ENCODE data around the gene NINL.
"Not testable (repeated sequence)": the region's sequence is repeated elsewhere in the genome, so short reads cannot be mapped to it uniquely, and the experiment has no call there.

Gene NINL

DNA sequence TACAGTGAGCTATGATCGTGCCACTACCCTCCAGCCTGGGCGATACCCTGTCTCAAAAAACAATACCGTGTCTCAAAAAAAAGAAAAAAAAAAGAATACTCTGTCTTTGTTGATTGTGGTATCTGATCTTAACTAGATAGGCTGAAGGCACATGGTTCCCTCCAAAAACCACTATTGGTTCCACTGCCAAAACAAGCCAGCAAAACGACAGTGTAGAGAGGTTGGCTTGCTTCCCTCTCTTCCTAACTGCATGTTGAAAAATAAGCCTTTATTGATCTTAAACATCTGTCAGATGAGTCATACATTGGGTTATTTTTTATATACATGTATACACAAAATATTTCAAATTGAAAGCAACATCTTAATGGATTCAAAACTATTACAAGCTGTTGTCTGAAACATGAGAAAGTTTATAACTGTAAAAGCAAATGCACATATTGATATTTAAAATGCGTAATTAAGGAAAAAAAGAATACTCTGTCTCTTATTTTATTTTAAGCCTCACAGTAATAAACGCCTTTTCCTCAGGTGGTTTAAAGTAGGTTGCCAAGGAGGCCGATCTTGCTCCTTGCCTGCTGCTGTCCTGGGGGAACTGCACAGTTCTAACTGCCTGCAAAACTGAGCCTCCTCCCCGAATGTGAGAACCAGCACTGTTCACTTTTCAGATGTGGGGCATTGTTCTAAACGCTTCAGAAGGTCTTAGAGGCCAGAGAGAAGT is 7.0 kb upstream of the NINL start:
- DNase-seq (ENCODE audit: low read depth), result no peak

DNA sequence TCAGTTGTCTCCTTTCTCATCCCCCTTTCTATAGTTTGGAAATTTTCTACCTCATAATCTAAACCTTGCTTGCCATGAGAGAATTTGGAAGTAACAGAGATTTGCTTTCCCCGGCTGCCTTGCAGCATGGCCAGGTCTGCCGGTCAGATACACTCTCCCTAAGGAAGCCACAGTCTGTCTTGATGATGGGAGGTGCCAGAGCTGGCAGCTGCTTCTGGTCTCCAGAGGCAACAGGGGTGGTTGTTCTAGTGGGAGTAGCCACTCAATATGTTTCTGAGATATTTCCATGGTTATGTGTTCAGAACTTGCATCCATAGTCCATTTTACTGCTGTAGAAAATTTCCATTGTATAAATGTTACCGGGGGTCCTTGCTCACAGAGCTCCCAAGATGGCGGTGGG is 5.4 kb upstream of the NINL start:
- DNase-seq (ENCODE audit: low read depth), result not testable (repeated sequence)

DNA sequence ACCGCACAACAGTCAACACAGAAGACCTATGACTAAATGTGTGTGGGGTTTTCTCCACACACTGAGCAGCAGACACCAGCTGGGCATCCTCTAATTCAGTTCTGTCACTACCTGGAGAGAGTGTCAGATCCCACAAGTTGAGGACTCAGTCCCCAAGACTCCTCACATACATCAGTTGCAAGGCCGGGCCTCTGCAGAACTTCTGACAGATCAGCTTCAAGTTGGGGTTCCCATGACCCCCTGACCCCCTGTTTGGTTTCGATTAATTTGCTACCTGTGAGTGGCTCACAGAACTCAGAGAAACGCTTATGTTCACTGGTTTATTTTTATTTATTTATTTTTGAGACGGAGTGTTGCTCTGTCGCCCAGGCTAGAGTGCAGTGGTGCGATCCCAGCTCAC is 3.2 kb upstream of the NINL start:
- no peak for DNase-seq (ENCODE audit: low read depth)

DNA sequence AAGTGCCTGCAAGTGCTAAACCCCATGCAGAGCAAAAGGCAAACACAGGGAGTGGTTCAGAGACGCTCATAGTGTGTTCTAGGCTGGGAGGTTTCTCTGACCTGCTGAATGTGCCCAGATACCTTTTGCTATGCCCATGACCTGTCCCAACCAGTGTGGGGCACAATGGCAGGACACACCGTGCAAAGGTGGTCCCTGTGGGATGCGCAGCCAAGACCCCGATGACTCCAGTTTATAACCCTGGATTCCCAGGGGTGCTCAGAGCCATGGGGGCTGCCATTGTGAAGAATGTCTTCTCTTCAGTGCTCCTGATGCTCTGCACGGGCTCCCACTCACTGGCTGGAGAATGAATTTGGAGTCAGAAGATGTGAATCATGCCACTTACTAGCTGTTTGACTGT is 2.2 kb upstream of the NINL start:
- DNase-seq (ENCODE audit: low read depth), result no peak

DNA sequence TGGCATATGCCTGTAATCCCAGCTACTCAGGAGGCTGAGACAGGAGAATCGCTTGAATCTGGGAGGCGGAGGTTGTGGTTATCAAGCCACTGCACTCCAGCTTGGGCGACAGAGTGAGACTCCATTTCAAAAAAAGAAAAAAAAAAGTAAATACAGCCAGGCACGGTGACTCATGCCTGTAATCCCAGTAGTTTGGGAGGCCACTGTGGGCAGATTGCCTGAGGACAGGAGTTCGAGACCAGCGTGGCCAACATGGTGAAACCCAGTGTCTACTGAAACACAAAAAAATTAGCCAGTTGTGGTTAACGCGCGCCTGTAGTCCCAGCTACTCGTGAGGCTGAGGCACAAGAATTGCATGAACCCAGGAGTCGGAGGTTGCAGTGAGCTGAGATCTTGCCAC is 1.5 kb upstream of the NINL start:
- no peak for DNase-seq (ENCODE audit: low read depth)

DNA sequence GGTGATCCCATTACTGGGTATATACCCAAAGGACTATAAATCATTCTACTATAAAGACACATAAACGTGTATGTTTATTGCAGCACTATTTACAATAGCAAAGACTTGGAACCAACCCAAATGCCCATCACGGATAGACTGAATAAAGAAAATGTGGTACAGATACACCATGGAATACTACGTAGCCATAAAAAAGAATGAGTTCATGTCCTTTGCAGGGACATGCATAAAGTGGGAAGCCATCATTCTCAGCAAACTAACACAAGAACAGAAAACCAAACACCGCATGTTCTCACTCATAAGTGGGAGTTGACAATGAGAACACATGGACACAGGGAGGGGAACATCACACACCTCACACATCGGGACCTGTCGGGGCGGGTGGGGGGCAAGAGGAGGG is 1.7 kb downstream of the NINL start:
- not testable (repeated sequence) for DNase-seq (ENCODE audit: low read depth)

DNA sequence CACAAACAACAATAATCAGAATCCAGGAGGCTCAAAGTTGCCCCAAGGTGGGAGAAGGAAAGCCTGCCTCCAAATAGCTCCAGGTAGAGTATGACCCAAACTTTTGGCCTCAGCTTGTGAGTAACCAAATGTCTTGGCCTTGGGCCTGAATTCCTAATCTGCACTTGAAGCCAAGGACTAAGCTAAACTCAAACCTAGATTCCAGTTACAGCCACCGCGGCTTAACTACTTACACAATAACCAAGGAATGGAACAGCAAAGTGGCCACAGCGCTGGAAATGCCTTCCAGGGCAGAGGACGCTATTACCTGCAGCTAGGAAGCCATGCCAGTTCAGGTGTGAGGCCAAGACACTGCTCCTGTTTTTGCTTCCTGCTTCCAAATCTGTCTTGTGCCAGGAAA is 4.6 kb downstream of the NINL start:
- DNase-seq (ENCODE audit: low read depth), result no peak

DNA sequence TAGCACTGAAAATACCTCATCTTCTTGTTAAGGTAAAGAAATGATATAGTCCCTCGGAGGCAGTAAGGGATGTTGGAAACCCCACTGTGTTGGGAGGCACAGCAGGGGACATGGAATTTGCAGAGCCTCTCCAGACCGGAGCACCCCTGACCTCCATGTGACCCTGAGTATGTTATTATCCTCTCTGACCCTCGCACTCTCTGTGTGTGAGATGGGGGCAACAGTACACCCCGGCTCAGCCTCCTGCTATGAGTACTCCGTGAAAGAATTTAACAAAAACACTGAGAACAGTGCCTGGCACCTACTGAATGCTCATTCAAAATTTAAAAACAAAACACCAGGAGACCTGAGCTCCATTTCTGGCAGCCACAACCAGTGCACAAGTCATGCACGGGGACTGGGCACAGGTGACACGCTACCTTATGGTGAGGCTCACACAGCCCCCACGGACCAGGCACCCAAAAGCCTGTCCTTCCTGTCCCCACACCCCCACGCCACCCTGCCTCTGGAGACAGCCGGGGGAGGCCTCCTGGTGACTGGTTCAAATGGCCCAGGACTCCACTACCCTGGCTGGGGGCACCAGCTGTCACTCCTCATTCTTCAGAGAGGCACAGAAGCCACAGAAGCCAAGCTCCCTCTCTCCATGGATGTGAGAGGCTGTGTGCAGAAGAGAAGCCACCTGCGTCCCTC is 6.1 kb downstream of the NINL start:
- no peak for DNase-seq (ENCODE audit: low read depth)

DNA sequence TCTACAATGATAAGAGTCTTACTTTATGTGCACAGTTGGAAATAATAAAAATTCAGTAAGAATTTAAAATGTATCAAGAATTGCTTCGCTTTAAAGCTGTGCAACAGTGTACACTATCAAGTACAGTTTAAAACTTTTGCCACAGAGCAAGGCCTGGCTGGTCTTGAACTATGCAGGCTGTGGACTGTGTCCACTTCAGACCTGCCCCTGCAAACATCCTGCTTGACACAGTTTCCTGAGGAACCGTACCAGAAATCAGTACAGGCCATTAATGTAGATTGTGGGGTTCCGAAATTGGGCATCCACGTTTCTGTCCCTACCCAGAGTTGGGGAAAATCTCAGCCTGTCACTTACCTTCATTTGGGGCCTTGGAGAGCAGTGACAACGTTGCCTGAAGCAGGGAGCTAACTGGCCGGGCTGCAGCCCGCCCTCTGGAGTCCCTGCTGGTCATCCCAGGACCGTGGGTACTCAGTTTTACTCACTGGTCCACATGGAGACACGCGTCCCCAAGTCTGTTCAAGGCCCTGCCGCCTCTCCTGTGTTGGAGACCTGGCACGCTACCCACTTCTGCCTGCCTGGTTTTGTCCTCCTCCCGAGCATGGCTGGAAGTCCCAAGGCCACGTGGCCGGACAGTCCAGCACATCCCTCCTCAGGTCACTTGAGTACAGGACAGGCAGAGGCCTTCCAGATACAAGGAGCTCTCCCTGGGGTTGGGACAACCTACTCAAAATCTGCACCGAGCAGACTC is 8.4 kb downstream of the NINL start:
- DNase-seq (ENCODE audit: low read depth), result no peak

DNA sequence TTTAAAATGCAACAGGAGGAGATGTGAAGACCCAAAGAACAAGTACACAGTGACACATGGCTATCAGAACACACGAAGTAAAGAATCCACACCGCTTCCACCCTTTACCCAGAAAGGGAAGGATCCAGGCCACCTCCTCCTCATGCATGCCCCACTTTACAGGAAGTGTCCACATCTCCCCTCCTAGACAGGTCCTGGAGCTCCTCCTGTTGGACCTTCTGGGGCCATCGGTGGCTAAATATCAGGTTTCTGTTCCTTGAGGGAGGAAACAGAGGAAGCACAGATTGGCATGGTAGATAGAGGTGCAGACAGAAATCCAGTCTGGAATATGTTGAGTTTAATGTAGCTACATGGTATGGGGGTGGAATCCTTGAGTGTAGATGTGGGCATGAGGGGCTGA is 10.9 kb downstream of the NINL start:
- DNase-seq (ENCODE audit: low read depth), result no peak

DNA sequence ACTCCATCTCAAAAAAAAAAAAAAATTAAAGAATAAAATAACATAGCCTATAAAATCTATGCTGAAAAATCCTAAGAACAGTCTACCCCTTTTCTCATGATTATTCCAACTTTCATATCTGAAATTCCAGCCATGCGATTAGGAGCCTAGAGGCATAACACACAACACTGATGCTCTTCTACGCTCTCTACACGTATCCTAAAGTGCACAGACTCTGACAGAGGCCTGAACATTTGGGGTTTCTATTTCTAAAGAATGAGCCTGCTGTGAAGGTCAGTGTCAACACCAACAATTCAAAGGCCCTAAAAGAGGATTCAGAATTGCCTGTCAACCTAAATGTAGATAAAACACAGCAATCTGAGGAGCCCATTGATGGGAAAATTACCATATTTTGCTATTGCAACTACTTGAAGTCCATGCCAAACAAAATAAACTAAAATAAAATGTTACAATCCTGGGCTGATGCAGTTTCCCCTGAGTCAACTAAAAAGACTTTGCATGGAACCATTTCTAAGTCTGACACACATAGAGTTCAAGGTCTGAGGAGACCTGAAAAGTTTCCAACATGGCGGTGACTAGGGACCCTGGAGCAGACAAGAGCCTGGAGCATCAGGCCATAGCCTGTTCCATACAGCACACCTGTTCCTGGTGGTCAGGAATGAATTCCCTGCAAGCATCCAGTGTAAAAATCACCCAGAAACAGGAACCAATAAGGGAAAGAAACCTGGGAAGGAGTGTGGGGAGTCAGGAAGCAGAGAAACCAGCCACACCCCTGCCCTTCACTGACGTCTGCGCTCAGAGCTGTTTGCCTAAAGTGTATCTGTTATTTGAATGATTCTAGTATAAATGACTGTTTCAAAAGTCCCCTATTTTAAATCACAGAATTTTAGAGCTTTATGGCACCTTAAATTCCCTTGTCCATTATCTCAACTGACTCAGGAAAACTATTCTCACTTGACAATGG is 11.8 kb downstream of the NINL start:
- DNase-seq (ENCODE audit: low read depth), result no peak

DNA sequence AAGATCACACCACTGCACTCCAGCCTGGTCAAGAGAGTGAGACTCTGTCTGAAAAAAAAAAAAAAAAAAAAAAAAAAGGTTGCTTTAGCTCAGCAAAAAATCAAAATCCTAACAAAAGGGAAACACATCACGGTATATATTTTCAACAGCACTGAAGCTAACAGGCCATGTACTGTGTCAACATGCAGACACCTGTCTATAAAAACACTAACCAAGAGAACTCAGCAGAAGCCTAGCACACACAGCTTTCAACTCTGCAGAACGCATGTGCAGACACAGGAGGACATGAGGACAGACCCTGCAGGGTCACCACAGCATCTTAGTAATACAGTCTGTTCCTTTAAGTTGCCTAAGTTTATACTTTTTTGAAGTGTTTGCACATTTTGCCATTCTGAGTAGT is 13.5 kb downstream of the NINL start:
- no peak for DNase-seq (ENCODE audit: low read depth)

DNA sequence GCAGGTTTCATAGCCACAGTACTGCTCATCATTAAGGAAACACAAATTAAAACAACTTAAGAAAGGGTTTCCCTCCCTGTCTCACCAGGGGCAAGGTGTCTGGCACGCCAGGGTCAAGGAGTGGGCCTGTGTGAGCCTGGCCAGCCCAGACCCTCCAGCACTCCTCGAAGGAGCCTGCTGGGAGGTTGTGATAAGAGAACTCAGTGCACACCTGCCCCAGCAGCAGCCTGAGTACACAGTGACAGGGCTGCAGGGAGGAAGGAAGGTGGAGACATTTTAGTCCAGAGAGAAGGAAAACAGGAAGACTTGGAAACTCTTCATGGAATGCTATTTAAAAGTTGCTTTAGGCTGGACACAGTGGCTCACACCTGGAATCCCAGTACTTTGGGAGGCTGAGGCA is 14.1 kb downstream of the NINL start:
- DNase-seq (ENCODE audit: low read depth), result no peak

DNA sequence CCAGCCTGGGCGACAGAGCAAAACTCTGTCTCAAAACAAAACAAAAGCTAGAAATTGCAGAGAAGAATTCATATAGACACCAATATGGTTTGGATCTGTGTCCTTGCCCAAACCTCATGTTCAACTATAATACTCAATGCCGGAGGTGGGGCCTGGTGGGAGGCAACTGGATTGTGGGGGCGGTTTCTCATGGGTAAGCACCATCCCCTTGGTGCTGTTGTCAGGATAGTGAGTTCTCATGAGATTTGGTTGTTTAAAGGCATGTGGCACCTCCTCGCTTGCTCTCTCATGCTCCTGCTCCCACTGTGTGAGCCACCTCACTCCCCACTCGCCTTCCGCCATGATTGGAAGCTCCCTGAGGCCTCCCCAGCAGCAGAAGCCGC is 15.2 kb downstream of the NINL start:
- DNase-seq (ENCODE audit: low read depth), result no peak

DNA sequence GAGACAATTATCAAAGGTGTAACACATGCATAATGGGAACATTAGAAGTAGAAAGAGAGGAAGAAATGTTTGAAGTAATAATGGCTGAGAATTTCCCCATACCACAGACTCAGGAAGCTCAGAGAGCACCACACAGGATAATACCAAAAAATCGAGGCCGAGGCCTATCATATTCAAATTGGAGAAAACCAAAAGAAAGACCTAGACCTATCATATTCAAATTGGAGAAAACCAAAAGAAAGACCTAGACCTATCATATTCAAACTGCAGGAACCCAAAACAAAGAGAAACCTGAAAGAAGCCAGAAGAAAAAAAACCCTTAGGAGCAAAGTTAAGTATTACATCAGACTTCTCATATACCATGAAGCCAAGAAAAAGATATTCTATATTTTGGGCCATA is 18.0 kb downstream of the NINL start:
- no peak for DNase-seq (ENCODE audit: low read depth)

DNA sequence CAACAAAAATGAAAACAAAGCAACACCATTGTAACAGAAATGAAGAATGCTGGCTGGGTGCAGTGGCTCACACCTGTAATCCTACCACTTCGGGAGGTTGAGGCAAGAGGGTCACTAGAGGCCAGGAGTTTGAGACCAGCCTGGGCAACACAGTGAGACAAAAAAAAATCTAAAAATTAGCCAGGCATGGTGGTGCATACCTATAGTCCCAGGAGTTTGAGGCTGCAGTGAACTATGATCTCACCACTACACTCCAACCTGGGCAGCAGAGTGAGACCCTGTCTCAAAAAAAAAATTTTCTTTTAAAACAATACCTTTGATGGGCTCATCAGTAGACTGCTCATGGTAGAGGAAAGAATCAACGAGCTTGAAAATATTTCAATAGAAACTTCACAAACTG is 18.5 kb downstream of the NINL start:
- DNase-seq (ENCODE audit: low read depth), result no peak

DNA sequence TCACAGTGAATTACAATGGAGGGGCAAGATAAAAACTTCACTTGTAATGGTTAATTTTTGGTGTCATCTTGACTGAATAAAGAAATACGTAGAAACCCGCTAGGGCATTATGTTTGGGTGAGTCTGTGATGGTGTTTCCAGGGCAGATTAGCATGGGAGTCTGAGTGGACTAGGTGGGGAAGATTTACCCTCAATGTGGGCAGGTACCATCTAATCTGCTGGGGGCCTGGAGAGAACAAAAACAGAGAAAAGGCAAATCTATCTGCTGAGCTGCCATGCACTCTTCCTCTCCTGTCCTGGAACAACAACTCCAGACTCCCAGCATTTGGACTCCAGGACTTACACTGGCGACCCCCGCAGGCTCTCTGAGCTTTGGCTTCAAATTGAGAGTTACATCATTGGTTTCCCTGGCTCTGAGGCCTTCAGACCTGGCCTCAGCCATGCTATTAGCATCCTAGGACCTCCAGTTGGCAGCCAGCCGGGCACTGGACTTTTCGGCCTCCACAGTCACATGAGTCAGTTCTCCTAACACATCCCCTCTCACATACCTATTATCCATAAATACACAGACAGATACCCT is 19.7 kb downstream of the NINL start:
- no peak for DNase-seq (ENCODE audit: low read depth)

DNA sequence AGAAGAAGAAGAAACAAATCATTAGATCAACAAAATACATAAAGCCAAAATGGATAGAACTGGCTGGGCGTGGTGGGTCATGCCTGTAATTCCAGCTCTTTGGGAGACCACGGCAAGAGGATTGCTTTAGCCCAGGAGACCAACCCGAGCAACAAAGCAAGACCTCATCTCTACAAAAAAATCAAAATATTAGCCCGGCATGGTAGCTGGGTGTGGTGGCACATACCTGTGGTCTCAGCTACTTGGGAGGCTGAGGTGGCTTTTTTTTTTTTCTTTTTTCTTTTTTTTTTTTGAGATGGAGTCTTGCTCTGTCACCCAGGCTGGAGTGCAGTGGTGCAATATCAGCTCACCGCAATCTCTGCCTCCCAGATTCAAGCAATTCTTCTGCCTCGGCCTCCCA is 21.5 kb downstream of the NINL start:
- DNase-seq (ENCODE audit: low read depth), result no peak

DNA sequence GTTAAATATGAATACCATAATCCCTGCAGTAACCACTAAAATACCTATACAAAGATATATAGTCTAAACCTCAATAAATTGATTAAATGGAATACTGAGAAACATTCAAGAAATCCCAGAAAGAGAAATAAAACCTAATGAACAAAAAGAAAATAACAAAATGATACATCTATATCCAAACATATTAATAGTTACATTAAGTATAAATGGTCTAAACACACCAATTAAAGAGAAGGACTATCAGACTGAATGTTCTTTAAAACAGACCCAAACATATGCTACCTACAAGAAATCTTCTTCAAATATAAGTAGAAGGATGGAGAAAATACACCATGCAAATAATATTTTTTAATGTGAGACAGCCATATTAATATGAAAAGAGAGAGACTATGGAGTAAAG is 22.0 kb downstream of the NINL start:
- no peak for DNase-seq (ENCODE audit: low read depth)

DNA sequence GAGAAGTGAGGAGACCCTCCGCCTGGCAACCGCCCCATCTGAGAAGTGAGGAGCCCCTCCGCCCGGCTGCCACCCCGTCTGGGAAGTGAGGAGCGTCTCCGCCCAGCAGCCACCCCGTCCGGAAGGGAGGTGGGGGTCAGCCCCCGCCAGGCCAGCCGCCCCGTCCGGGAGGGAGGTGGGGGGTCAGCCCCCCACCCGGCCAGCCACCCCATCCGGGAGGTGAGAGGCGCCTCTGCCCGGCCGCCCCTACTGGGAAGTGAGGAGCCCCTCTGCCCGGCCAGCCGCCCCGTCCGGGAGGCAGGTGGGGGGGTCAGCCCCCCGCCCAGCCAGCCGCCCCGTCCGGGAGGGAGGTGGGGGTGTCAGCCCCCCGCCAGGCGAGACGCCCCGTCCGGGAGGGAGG is 23.6 kb downstream of the NINL start:
- DNase-seq (ENCODE audit: low read depth), result not testable (repeated sequence)

DNA sequence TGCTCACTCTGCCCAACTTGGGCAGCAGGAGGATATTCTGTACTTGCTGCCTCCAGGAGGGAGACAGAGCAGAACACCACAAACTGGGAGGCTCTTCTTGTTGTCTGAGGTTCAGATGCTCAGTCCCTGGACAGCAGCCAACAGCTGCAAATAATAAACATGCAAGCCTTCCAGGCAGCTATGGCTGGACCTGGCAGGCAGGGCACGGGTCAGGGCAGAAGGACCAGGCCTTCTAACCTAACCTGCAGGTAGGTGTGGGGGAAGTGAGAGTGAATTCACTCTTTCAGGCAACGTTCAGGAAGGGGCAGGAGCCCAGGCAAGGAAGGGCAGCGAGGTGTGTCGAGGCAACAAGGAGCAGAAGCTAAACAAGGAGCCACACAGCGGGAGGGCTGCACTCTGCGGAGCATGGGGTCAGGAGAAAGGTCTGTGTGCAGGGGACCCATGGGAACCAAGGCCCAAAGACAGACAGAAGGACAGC is 31.5 kb downstream of the NINL start:
- no peak for DNase-seq (ENCODE audit: low read depth)

DNA sequence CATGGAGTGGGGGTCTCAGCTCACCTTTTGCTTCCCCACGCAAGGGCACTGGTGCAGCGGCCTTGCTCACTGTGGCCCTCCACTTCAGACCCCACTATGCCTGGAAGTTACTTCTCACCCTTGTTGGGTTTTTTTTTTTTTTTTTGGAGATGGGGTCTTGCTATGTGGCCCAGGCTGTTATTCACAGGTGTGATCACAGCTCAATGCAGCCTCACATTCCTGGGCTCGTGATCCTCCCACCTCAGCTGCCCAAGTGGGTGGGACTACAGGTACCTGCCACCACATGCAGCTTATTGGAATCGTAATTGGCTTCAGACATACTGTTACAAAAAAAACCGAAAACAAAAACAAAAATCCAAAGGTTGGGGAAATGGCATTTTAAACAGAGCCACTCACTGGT is 32.4 kb downstream of the NINL start:
- no peak for DNase-seq (ENCODE audit: low read depth)

Data from activated T-cell treated with anti-CD3 and anti-CD28 coated beads for 1 hour (primary cell).